ENCODE data around the gene ENTREP3.

DNA sequence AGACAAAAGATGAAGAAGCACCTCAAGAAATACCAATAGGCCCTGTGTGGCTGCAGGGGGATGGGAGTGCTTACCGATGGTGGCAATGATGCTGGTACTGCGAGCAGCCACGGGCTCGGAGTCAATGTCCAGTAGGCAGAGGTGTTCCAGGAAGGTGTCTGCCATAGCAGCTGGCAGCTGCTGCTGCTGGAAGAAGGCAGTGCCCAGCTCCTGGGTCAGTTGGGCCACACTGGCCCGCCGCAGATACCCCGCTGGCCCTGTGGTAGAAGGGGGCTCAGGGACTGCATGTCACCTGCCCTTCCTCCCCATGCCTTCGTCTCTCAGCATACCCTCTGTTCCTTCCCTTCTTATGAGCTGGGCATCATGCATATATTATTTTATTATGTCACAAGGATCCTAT, 44.7 kb upstream of the ENTREP3 start:
- TF ChIP-seq CTCF (IDR thresholded peaks at IDR 0.05): no peak
- no peak for TF ChIP-seq POLR2A (IDR thresholded peaks at IDR 0.05)
